ENCODE results near the gene GRM4.
A peak's percentile ranks its signal among the peaks of the same experiment; 100 is the strongest.
"Not testable (repeated sequence)": the region's sequence is repeated elsewhere in the genome, so short reads cannot be mapped to it uniquely, and the experiment has no call there.

GRM4 gene

DNA sequence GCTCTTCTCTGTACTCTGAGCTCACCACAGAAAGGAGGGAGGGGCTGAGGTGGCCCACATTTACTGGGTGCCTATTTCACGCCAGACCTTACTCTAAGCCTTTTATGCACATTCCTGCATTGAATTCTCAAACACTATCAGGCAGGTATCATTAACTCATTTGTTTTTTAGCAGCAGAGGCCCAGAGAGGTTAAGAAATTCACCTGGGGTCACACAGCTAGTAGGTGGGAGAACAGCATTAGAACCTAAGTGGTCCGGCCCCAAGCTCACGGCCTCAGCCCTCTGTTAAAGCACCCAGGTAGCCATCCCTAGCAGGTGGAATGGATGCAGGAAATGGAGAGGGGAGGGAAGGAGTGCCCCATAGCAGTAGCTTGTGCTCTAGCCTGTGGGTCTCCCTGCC, 84.5 kb downstream of the GRM4 start:
- no peak for DNase-seq (ENCODE audit: low read depth)

DNA sequence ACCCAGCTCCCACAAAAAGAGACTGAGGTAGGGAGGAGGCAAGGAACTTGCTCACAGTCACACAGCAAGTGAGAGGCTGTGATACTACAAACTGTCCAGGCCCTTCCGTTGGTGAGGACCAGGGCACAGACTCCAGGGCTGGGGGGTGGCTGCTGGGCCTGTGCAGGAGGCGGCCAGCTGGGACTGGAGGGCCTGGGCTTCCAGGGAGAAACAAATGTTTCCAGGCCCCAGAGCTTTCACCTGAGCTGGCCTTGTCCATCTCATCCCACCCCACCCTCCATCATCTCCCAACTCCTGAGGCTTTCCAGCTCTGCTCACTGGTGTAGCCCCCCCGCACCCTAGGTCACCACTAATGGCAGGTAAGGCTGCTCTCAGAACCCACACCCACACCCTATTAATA, 86.0 kb downstream of the GRM4 start:
- no peak for DNase-seq (ENCODE audit: low read depth)

DNA sequence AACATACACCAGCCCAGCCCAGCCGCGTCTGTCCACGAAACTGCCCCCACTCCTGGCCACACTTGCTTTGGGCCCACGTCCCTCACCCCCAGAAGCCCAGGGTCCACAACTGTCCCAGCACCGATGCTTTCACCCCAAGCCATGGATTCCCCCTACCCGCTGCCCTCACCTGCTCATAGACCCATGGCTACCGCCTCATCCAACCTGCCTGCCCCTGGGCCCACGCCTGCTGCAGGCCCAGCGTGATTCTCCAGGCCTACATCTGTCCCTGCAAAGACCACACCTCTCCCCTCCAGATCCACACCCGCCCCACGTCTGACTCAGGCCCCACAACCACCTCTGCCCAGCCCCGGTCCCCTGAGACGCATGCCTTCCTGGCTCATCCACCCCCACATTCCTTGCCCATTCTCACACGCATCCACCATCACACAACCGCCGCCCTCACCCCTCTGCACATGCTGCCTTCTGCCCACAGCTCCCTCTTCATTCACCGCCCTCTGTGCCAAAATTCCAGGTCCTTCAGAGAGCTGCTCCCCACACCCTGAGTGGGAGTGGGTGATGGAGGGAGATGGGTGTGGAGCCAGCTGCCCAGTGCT, 86.7 kb downstream of the GRM4 start:
- peak; percentile 6 for DNase-seq (ENCODE audit: low read depth)

DNA sequence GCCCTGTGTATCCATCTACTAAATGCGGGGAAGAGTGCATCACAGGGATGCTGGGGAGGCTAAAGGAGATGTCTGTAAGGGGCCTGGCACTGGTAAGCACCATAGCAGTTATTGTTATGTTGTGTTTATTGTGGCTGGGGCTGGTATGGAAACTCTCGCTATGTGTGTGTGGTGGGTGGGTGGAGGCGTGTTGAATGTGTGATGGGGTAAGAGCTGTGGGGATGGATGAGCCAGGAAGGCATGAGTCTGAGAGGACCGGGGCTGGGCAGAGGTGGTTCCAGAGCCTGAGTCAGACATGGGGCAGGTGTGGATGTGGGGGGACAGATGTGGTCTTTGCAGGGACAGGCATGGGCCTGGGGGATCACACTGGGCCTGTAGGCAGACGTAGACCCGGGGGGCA, 88.1 kb downstream of the GRM4 start:
- DNase-seq (ENCODE audit: low read depth), result no peak

DNA sequence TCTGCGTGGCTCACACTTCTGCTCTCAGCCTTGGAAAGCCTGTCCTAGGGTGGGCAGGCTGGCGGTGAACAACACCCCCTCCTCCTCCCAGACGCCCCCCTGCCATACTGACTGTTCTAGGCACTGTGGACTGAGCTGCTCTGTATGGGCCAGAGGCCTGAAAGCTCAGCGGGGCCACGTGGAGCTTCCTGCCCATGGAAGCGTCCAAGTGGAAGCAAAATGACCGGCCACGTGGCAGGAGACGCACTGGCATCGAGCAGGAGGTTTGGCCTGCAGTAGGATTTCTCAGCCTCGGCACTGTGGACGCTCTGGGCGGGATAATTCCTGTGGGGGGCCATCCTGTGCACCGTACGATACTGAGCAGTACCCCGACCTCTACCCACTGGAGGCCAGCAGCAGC, 88.7 kb downstream of the GRM4 start:
- no peak for DNase-seq (ENCODE audit: low read depth)

DNA sequence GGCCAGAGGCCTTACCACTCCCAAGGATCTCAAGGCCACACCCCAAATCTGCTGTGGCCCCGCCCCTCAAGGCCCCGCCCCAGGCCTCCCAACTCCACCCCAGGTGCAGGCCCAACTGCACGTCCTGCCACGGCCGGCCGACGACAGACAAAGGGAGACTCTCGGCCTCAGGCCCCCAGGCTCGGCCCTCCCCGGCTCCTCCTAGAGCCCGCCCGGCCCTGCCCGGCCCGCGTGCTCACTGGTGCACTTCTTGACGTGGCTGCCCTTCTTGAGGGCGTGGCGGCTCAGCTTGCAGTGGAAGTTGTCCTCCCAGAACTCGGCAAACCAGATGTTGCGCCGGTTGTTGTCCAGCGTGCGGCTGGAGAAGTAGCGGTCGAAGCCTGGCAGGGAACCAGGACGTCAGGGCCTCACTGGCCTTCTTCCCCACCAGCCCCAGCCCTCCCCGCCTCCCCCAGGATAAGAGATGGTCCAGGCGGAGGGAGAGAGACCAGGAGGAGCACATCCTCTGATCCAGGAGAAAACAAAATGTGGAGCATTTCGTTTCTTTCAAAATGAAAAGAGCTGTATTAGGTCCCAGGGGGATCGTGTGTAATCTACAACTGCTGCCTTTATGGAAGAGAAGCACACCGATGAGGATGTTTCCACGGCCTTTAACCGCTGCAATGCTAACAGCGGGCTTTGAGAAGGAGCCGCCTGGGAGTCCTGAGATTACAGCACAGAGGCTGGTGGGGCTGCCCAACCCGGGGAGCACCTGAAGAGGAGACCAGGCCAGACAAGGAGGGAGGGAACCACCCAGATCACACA, 89.4 kb downstream of the GRM4 start:
- DNase-seq (ENCODE audit: low read depth), result peak; percentile 64

DNA sequence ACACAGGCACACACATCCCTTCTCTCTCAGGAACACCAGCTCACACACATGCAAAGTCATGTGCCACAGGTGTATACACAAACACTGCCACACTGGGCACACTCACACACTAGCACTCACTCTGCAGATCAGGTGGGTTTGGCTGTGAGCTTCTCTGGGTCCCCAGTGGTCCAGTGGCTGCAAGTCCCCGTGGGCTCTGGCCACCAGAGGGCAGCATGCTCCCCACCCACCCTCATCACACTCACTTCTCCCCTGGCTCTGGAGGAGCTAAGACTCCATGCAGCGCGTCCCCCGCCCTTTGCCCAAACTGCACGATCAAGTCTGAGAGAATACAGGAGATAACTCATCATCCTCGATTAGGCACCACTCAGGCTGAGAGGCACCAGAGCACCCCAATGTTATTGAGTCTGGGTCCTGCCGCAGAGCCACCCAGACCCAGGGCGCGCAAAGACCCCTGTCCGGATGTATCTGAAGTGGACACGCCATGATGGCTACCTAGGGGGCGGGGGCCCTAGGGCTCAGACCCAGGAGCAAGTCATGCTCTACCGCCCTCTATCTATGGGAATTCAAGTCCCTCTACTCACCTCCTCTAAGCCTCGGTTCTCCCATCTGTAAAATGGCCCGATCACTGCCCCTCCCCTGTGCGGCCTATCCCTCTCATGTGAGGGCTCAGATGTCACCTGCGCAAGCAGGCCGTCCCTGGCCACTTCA, 90.5 kb downstream of the GRM4 start:
- DNase-seq (ENCODE audit: low read depth), result peak; percentile 26

DNA sequence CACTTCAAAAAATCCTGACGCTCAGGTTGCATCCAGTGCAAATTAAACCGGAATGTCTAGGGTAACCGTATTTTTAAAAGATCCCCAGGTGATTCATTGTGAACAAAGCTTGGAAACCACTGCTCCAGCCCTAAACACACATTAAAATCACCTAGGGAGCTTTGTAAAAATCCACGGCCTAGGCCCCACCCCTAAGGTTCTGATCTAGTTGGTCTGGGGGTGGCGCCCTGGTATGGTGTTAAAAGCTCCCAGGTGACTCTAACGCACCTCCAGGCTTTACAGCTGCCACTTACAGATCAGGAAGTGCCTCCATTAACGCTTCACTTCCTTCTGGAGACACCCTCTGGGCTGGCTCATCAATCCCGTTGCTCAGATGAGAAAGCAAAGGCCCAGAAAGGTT, 92.2 kb downstream of the GRM4 start:
- no peak for DNase-seq (ENCODE audit: low read depth)

DNA sequence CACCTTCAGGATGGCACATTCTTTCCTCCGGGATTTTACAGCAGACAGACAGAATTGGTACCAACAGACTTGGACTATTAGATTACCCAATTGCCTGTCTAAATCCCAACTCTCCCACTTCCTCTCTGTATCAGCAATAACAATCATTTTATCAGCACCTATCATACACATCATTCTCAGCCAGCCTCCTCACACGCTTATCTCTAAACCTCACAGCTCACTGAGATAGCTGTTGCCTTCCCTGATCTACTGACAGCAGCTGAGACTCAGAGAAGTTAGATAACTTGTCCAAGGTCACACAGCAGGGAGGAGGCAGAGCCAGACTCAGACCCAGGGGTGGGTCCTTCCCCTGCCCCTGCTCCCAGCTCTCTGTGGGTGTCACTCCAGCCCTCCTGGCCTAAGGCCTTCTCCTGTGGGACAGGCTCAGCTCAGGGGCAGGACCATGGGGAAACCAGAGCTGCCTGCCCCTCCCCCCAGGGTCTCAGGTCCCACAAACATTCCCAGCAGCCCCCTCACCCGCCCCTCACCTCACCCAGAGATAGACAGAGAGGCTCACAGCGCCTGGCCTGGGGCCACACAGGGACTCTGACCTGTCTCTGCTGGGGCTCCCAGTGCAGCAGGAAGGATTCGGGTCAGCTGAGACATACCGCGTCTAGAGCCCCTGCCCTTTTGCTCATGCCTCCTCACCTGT, 92.8 kb downstream of the GRM4 start:
- no peak for DNase-seq (ENCODE audit: low read depth)

DNA sequence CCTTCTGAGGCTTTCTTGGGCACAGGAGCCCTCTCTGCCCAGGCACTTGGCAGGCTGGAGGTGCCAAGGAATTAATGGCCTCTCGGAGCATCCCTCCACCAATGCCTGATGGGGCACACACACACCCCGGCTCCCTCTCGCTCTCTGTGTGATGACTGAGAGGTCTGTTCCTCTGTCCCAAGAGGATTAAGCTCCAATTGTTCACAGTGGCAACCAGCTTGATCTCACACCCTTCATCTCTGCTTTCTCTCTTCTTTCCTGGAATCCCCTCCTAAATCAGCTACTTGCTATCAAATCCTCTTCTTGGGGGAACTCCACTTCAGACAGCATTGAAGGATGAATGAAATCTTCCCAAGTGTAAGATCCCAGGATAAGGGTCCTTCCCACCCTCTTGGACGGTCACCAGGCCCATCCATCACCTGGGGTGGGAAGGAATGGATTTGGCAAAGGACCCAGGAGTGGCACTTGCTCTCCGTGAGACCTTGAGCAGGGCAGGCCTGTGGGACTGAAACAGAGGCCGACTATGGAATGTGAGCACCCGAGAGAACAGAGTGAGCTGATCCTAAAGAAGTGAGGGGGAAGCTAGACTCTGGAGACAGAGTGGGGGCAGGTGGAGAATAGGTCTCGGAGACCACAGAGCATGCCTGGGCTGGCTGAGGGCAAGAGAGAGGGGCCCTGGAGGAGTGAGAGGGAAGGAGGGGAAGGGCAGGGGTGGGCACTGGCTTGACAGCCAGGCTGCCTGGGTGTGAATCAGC, 93.6 kb downstream of the GRM4 start:
- no peak for DNase-seq (ENCODE audit: low read depth)

DNA sequence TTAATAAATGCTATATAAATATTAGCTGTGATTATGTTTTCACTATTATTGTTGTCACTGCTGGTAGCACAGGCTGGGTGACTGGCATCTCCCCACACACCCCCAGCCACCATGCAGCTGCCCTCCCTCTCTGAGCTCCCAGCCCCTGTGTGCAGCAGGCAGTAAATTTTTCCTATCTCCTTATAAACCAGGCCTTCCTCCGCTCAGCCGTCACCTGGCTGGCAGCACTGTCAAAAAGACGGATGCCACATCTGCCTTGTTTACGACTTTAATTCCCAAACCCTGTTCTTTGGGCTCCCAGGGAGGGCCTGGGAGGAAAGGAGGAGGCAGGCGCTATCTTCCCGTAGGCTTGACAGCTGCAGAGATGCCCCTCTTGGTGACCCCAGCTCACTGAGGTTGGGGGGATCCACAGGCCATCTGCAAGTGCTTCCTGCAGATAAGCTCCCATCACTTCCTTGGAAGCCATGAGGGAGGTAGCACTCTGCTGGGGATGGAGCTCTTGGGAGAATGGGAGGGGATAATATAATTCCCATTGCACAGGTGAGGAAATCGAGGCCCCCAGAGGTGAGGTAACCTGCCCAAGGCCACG, 94.5 kb downstream of the GRM4 start:
- DNase-seq (ENCODE audit: low read depth), result no peak

DNA sequence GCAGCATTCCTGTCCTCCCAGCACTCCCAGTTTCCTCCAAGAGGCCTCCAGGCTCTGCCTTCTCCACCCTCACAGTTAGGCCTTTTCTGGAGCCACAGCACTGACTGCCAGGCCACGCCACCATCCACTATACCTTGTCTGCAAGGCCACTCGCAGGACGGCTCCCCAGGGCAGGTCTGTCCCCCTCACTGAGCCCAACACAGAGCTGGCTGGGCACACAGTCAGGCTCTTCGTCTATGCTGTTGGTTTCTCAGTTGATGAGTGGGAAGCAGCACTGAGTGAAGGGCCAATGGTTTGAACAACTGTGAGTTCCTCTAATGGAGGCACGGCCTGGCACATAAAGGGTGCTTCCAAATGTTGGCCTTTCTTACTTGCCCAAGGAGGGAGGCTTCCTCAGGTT, 95.2 kb downstream of the GRM4 start:
- no peak for DNase-seq (ENCODE audit: low read depth)

DNA sequence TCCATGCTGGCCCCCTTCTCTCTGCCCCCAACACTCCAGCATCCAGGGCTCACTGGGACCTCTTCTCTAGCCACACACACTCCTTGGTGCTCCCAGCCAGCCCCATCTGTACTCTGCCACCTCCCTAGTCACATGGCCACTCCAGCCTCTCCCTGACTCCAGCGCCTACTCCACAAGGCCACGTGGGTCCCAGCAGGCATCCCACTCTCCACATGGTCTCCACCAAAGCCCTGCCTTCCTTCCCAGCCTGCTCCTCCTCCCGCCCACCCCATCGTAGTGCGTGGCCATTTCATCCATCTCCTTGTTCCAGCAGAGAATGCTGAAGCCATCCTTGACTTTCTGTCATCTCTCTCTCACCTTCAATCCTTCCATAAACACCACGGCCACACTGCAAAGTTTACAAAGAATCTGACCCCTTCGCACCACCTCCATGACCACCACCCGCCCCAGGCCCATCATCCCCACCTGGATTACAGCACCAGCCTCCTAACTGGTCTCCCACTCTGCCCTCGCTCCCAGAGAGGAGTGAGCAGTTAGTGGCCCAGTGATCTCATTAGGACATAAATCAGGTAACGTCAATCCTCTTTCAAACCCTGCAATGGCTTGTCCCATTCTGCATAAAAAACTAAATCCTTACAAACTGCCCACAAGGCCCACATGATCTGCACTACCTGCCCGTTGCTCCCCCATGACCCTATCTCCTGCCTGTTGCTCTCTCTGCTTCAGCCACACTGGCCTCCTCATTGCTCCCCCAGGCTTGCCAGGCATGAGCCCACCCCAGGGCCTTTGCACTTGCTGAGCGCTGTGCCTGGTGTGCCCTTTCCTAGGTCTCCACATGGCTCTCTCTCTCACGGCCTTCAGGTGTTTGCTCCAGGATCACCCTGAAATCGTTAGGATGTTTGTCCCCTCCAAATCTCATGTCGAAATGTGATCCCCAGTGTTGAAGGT, 96.2 kb downstream of the GRM4 start:
- DNase-seq (ENCODE audit: low read depth), result no peak

DNA sequence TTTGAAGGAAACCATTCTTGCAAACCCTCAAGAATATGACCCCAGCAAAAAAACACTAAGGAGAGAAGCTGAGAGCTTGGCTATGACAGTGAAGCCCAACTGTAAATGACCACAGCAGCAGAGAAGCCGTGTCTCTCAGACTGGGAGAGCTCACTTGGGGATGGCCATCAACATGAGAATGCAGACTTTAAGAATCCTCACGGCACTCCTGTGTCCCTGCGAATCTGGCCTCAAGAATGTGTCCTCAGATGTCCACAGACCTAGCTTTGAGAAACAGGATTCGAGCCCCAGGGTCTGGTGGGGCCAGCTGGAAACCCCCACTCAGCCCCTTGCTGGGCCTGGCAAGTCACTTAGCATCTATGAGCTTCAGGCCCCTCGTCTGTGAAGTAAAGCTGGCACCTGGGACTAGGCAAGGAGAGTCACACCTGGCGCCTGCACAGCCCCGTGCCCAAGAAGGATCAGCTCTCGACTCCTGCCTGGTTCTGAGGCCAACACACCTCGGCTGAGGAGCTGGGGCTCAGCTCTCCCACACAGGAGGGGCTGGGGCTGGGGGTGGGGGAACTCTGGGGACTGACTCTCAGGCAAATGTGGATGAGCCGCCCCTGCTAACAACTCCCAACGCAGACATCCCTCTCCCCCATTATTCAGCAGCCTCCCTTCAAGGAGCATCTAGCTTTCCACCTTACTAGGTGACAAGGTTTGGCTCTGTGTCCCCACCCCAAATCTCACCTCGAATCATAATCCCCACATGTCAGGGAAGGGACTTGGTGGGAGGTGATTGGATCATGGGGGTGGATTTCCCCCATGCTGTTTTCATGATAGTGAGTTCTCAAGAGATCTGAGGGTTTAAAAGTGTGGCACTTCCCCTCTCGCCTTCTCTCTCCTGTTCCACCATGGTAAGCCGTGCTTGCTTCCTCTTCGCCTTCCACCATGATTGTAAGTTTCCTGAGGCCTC, 97.7 kb downstream of the GRM4 start:
- no peak for DNase-seq (ENCODE audit: low read depth)

DNA sequence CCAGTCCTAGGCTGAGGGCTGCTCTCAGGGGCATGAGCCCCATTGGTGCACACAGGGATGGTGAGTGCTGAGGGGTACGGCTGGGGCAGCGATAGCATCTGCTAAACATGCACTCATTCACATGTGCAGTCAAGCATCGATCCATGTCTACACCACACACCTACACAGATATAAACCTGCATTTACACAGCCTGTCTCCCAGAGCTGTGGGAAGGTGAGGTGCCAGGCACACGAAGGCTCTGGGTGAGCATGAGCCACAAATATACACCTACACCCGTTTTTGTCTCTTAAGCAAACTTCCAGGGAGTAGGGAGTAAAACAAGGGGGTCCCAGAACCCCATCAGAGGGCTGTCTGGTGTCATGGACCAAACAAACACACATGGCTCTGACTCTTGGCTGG, 99.3 kb downstream of the GRM4 start:
- DNase-seq (ENCODE audit: low read depth), result no peak

DNA sequence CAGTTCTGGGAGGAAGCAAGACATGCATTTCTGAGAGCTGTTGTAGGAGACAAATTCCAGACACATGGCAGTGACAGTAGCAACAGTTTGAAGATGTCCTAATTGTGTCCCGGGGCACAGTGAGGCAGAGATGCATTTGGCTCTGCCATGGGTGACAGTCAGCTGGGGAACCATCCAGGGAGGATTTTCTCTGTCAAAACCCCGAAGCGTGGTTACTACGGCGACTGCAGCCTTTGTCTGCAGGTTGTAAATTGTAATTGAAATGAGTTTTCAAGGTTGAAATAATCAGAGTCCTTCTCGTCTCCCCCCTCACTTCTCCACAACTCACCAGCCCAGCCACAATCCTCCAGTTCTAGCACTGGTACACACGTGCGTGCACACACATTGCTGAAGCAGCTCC, 100.1 kb downstream of the GRM4 start:
- no peak for DNase-seq (ENCODE audit: low read depth)

DNA sequence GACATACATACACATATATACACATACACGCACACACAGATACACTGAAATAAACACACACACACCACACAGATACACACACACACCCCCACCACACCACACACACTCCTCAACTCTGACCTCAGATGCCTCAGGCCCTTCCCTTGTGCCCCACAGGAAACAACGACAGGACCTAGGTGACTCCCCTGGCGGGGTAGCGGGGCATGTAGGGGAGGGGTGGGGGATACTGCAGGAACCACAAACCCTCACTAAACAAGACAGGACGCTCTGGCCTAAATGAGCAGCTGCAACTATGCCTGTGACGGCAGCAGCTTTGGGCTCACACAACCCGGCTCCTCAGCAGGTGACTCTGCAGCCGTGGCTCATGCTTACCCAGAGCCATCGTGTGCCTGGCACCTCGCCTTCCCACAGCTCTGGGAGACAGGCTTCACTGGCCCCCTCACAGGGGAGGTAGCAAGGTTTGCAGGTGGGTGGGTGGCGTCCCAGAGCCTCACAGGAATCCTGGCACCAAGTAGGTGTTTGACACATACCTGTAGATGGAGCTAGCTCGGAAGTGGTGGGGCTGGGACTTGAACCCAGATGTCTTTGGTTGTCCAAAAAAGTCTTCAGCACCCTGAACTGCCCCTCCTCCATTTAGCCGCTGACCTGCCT, 100.8 kb downstream of the GRM4 start:
- no peak for DNase-seq (ENCODE audit: low read depth)

DNA sequence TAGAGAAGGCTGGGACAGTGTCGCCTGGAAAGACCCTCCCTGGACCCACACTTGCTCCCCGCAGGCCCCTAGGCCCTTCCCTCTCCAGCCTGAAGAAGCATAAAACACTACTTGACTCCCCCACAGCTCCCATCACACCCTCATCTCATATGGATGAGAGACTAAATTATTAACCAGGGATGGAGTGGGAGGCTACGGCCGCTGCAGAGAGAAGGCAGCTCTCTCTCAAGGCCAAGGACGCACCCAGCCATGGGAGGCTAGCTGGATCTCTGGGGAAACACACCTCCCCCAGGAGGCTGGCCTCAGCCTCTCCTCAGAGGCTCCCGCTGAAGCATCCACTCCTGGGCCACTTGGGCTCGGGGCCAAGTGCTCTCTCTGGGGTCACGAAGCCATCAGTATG, 102.5 kb downstream of the GRM4 start:
- DNase-seq (ENCODE audit: low read depth), result no peak

DNA sequence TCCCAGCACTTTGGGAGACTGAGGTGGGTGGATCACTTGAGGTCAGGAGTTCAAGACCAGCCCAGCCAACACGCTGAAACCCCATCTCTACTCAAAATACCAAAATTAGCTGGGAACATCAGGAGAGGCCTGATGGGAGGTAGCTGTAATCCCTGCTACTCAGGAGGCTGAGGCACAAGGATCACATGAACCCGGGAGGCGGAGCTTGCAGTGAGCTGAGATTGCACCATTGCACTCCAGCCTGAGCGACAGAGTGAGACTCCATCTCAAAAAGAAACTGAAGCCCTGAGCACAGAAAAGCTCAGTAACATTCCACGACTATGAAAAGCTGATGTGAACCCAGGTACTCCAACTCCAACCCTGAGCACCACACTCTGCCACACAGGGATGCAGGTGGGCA, 103.9 kb downstream of the GRM4 start:
- not testable (repeated sequence) for DNase-seq (ENCODE audit: low read depth)

Data from fibroblast of the conjunctiva (primary cell).